ENCODE measurements around the gene RIOX2.

The RIOX2 gene

GRCh38 chr3:97988784-97989568 is 16.7 kb upstream of the RIOX2 start:
- no peak for DNase-seq

- DNase-seq, result no peak
Measured at GRCh38 chr3:97987306-97987705, 15.1 kb upstream of the RIOX2 start.

- DNase-seq, result peak; percentile 55
Measured at GRCh38 chr3:97983933-97984491, 11.8 kb upstream of the RIOX2 start.

GRCh38 chr3:97981886-97982285 is 9.7 kb upstream of the RIOX2 start:
- DNase-seq, result no peak

DNA sequence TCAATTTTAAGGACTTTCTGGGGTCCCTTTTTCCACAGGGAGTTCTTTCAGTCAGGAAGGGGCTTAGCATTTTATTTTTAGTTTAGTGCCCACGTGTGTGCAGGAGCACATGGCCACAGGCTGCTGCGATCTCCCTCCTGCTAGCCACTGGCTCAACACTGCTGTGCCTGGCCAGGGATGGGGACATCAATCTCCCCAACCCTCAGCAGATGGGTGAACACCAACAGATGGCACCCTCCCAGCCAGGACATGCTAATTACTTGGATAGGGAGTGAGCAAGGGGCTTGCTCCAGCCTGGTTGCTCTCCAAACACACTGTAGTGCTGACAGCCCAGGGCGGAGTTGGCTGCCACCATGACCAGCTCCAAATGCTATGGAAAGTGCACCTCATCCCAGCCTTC is 7.4 kb upstream of the RIOX2 start:
- peak; percentile 42 for DNase-seq

- DNase-seq, result no peak
Measured at GRCh38 chr3:97975466-97975865, 3.2 kb upstream of the RIOX2 start.

DNA sequence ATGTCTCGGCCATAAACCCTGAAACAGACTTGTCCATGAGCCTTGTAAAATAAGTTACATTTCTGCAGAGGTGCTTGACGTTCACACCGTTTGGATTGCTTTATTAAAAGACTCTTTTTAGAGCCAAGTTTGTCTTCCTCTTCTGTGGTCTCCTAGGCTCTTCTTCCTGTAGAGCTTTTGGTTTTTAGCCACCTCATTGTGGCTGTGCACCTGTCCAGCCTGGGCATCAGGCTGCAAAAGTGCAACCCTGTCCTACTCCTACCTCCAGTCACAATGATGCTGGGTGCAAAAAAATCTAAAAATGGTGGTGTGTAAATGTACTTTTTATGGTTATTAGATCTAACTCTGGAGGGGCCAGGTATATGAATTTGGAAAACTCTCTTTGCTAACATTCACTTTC is 2.8 kb upstream of the RIOX2 start:
- no peak for DNase-seq

DNA sequence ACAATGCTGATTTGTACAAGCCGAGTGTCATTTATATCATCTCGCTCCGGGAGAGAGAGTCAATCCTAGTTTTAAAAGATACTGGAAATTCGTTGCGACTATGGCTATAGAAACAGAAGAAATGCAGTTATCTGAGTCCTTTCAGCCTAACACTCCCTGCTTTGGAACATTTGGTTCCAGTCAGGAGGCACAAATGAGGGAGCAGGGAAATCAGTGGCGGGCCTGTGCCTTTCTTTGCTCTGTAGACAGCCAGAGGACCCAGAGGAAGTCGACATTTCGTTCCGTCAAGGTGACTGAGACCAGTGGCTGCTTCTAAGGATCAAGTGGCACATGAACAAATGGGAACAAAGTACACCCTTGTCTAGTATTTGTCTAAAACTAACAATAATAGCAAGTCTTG is 745 bp upstream of the RIOX2 start:
- DNase-seq, result no peak

- DNase-seq, result peak; percentile 77
Measured at GRCh38 chr3:97970956-97971620, 1.1 kb downstream of the RIOX2 start.

DNA sequence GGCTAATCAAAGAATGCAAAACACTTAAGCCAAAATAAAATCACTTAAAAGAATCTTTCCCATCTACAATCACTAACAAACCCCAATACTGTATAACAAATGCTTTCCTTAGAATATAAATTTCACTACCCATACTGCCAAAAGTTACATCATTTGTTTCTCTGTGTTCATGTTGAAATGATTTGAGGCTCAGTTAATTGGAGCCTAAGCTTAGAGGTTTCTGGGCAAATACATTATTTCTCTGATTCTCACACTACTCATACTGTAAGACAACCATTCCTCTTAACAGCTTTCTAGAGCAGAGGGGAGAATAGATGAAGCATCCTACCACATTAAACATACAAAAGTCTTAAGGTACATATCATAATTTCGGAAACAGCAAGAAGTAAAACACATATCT is 2.1 kb downstream of the RIOX2 start:
- peak; percentile 38 for DNase-seq

- no peak for DNase-seq
Measured at GRCh38 chr3:97969541-97969940, 2.7 kb downstream of the RIOX2 start.

DNA sequence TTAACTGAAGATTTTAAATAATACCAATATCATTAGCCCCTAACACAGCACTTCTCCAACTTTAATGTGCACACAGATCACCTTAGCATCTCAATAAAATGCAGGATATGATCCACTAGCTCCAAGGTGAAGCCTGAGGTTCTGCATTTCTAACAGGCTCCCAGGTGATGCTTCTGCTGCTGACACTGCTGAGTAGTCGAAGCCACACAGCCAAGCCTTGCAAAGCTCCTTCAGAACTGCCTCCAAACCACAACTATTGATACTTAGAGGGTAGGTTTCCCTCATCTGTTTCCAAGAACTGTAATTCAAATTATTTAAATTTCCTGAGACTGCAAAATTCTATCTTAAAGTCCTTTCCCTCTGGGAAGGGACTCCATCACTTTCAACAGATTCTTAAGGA is 3.9 kb downstream of the RIOX2 start:
- DNase-seq, result no peak

DNA sequence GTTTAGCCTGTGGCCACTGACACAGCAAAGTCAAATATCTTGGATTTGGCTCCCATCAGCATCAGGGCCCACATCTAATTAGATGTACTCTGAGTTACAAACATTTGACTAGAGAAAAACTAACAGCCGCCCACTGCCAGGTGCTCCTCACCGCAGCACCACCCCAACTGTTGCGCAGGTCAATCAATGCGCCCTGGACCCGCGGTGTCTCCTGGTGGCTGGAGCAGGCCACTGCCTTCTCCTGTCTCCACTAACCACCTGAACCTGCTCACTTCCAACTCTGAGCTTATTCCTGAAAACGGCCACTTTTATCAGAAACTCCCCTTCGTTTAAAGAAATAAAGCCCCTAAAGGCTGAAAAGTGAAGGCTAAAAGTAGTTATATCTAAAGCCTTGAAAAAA is 4.3 kb downstream of the RIOX2 start:
- DNase-seq, result no peak

DNA sequence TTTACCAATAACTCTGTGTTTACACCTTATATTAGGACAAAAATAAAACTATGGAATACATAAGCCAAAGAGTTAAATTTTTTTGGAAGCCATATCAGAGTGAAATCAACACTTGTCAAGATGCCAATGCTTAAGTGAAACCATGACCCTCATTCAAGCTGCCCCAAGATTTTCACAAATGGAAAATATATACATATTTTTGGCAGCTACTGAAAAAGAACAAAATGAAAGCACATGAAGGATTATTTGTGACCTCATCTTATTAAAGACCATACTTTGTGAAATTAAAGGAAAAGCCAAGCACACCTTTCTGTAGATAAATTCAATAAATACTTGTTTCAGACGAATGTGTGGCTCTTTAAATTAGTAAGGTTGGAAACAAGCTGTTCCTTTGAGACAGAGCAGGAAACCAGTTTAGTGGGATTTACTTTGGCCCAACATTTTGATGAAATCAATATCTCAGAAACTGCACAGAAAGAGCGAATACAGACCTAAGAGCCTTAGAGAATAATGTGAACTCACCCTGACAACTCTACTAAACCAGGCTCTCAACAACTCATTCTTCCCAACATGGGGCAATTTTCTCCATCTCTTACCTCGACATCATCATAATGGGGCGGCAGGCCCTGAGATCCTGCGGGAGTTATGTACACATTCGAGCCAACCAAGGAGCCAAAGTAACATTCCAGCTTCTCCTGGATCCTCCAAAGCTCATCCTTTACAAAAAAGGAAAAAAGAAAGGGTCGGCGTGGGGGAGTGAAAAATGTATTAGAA is 11.1 kb downstream of the RIOX2 start:
- peak; percentile 23 for DNase-seq

DNA sequence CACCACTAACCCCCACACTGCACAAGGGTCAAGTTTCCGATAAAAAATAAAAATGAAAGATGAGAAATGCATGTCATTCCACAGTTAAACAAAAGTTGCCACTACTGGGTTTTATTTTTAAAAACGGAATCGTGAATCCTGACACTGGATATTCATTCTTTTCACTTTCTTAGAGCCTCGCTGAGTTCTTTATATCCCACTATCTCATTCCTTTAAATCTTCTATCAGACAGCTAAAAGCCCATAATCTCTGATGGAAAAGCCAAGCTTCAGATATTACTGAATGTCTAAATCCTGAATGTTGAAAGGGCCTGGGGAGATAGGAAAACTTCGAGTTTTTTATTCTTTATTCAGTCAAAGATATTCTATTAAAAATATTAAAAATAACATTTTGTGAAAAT is 11.7 kb downstream of the RIOX2 start:
- DNase-seq, result no peak

DNA sequence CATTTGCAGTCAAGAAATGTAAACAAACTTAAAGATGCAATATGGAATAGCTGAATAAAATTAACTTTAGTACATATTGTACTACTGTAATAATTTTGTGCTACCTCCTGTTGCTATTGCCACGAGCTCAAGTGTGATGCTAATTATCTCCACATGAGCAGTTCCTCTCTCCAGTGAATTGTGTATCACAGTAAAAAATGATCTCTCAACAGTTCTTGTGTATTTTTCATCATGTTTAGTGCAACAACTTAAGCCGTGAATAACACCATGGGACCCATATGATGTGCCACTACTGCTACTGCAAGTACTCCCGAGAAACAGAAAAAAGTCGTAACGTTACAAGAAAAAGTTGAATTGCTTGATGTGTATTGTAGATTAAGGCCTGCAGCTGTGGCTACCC is 12.4 kb downstream of the RIOX2 start:
- DNase-seq, result no peak

GRCh38 chr3:97958796-97959195 is 13.4 kb downstream of the RIOX2 start:
- no peak for DNase-seq

DNA sequence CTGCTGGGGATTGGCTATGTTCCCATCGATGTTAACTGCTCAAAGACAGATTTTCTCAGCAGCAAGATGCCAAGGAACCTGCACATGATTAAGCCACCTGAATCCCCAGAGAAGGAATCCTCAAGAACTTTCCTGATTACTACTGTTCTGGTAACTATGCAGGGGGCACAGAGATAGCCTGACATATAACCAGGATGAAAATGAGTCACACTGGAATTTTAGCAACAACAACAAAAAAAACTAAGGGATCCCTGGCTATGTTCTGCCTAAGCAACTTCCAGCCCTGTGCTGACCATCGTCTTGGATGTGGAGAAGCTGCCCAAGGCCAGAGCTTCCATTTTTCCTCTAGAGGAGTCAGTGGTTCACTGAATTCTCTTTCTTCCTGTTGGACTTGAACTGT is 13.8 kb downstream of the RIOX2 start:
- no peak for DNase-seq

DNA sequence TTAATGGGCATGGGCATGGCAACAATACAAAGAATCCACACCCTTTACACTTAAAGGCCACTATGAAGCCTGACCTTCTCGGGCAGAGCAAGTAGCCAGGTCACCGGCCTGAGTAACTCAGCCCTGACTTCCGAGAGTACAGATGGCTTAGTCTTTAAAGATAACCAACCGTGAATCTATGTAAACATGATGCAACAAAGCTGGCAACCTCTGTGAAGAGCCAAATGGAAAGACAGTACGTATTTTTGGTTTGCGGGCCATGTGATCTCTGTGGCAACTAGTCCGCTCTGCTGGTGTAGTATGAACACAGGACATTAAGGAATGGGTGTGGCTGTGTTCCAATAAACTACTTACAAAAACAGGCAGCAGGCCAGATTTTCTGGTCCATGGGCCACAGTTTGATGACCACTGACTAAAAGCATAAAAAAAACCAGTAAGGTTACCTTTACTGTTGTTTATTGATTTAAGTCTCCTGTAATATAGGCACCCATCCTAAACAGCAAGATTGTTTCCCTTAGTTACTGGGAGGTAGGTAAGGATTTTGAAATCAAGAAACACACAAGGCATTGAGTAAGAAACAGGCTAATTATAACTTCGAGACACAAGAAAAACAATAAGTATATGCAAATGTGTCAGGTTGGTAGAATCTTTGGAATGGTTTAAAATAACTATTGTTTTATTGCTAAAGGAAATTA is 14.5 kb downstream of the RIOX2 start:
- DNase-seq, result no peak

DNA sequence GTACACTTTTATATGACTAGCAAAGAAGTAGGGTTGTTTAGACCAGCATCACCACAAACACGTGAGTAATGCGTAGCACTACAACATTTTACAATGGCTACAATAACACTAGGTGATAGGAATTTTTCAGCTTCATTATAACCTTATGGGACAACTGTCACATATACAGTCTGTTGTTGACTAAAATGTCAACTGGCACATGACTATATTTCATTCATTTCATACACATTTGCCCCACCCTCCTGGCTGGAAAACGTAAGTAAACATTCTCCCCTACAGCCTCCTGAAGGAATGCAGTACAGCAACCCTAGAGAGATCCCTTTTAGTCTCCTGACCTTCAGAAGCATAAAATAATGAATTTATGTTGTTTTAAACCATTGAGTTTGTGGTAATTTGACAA is 16.2 kb downstream of the RIOX2 start:
- DNase-seq, result no peak

DNA sequence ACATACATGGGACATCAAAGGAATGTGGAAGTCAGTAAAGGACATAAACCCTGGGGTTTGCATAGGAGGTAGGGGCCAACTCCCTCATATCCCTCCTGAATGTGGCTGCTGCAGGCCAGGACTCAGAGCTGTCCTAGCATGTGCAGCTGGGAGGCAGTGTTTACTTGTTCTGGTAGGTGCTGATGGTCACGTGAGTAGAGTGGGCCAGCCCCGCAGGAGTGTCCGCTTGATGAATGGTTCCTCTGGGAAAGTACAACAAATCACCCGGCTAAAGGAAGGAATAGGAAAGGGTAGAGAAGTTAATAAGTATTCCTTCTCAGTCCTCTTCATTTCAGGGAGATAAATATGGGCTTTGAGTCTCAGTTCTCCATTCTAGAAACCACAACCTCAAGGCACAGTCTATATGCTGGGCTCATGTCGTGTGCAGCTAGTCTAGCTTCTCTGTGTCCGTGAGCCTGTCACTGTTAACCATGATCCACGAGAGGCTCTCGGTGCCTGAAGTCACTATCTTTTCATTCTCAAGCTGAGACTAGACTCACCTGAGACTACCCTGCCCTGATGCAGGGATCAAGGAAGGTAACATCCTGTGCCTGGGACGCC is 17.9 kb downstream of the RIOX2 start:
- DNase-seq, result no peak

DNA sequence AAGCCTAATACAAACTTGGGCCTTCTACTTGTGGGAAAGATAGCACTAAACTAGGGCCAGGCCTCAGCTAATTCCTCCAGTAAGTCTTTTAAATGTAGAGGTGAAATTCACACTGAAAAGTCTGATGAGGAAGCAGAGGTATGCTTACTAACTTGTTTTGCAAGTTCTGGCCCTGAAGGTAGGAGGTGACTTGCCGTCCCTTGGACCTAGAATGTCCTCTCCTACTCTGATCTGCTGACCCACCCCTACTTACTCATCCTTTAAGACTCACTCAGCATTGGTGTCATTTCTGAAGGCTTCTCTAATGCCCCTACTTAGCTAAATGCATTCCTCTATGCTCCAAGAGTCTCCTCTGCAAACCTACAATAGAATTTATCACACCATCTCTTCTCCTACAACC is 19.4 kb downstream of the RIOX2 start:
- DNase-seq, result no peak

- DNase-seq, result no peak
Measured at GRCh38 chr3:97952280-97952679, 20.0 kb downstream of the RIOX2 start.

All from NCI-H2171 treated with DMSO at 0.1 percent for 48 hours (cell line).